CD4-positive, alpha-beta T cell treated with Interleukin-17A for 1 hour (primary cell): ENCODE data around the gene RGS1.

Experiments
- DNase-seq: peaks from one replicate; pipeline ENCODE4 v3.0.0-alpha.2; 2020

RGS1 gene

GRCh38 chr1:192584866-192585265 is 9.3 kb downstream of the RGS1 start:
- no peak for DNase-seq

- no peak for DNase-seq
These were observed 12.1 kb downstream of the RGS1 start for GRCh38 chr1:192587386-192588266.

- no peak for DNase-seq
These were observed 13.0 kb downstream of the RGS1 start for GRCh38 chr1:192588546-192588945.

GRCh38 chr1:192589813-192590212 is 14.2 kb downstream of the RGS1 start:
- DNase-seq = no peak

- no peak for DNase-seq
These were observed 16.9 kb downstream of the RGS1 start for GRCh38 chr1:192592517-192592916.

- DNase-seq = no peak
These were observed 17.6 kb downstream of the RGS1 start for GRCh38 chr1:192592981-192593708.

DNA sequence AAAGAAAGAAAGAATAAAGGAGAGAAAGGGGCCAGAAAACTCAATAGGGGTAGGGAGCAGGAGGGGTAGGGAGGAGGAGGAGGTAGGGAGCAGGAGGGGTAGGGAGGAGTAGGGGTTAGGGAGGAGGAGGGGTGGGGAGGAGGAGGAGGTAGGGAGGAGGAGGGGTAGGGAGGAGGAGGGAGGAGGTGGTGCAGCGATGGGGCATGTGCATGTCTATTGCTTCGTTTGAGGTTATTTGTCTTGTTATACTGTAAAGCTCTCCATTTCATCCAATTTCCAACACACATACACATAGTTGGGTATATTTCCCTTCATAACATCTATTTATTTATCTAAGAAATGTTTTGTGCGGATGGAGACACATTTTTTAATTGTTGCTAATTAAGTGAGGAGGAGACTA is 19.7 kb downstream of the RGS1 start:
- no peak for DNase-seq

DNA sequence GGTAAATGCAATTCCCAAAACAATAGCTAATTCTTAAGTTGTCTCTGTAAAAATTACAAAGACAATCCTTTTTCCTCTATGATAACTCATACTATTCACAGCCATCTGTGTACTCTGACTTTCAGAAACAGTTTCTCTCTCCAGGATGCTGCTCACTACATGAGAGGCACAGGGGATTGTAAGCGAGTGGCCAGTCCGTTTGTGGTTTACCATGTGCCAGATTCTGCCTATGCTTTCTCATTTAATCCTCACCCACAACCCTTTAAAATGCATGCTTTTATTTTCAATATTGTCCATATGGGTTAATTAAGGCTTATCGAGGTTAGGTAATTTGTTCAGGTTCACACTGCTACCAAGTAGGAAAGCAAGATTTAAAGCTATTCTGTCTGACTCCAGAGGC is 23.0 kb downstream of the RGS1 start:
- DNase-seq = no peak

DNA sequence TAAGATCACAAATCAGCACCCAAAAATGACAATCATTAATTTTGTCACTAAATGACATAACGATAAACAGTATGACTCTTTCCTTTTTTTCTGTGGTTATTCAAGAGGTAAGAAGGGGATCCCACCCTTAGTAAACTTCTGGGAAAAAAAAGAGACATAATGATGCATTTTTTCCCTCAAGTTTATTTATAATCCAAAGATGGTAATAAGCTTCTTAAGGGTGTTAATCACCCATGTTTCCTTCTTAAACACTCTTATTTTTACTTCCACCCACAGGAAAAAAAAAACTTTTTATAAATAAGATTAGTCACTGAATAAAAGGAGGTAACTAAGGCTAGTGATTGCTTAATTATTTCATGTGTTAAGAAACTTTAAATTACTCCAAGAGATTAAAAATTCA is 24.7 kb downstream of the RGS1 start:
- DNase-seq = no peak

DNA sequence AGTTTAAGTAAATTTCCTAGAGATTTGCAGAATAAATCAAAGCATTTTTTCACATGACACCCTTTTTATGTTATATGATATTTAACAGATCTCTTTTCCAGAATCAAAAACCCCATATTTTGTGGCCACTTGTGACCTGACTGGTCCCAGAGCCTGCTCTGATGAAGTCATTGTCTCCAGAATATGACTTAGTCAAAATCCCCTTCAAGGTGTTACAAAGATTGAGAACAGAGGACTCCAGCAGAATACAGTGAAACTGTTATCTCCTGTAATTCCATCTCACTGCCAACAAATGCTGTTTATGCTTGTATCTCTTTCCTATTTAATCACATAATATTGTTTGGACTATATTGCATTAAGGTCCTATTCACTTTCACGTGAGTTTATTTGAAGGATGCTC is 25.6 kb downstream of the RGS1 start:
- DNase-seq = no peak

DNA sequence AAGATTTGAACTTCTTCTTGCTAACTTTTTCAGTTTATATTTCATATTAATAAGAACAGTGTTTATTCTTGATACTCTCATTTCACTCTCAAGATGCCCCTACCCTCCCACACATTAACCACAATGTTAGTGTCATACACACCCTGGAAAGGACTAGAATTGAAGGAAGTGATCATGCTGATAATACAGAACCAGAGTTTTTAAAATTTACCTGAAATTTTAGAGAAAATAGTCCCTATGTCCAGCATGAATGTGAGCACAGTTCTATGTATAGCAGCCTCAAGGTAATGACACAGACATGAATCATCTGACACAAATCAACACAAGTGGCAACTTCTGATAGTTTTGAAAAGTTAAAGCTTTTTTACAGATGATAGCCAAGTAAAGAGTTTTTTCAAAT is 26.0 kb downstream of the RGS1 start:
- peak; percentile 5 for DNase-seq

DNA sequence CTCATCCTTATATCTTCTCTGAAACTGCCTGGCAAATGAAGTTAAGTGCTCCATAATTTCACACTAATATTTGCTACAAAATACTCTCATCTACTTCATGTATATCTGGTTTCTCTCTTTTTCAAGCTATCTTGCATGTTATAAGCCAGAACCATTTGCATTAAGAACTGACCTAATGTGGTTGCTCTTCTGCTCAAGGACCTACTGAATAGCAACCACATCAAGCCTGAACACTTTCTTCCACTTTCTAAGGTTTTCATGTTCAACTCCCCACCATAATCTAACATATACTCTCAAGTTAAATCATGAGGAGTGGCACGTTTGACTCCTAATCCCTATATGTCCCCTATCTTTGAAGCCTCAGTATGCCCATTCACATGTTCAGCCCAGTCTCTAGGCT is 27.2 kb downstream of the RGS1 start:
- no peak for DNase-seq

GRCh38 chr1:192603218-192603787 is 27.7 kb downstream of the RGS1 start:
- DNase-seq = no peak

- peak; percentile 48 for DNase-seq
These were observed 29.5 kb downstream of the RGS1 start for GRCh38 chr1:192604979-192605620.

DNA sequence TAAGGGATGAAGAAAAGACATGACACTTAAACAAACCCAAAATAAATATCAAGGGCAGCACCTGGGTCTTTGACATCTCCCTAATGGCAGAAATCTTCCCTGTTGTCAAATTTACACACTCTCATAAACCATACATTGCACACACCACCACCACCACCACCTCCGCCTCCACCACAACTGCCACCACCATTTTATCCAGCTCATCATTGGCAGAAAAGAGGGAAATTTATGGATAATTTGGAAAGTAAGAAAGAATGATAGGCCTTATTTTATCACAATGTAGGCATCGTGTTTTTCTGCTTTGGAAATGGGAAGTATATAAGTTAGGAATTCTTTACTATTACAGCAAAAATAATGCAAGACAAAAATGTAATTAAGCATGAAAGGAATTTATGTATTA is 33.1 kb downstream of the RGS1 start:
- no peak for DNase-seq

- DNase-seq = peak; percentile 82
These were observed 33.8 kb downstream of the RGS1 start for GRCh38 chr1:192609110-192610079.

GRCh38 chr1:192610112-192610889 is 34.7 kb downstream of the RGS1 start:
- peak; percentile 55 for DNase-seq

DNA sequence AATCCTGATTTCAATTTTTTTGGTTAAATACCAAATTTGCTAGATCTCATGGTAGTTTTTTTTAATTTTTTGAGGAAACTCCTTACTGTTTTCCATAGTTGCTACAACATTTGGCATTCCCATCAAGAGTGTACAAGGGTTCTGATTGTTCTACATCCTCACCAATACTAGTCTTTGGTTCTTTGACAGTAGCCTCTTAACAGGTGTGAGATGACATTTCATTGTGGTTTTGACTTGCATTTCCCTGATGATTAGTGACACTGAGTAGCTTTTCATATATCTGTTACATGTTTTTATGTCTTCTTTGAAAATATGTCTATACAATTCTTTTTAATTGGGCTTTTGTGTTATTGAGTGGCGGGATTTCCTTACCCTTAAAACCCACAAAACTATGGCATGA is 39.5 kb downstream of the RGS1 start:
- no peak for DNase-seq

GRCh38 chr1:192620071-192620635 is 44.6 kb downstream of the RGS1 start:
- no peak for DNase-seq

DNA sequence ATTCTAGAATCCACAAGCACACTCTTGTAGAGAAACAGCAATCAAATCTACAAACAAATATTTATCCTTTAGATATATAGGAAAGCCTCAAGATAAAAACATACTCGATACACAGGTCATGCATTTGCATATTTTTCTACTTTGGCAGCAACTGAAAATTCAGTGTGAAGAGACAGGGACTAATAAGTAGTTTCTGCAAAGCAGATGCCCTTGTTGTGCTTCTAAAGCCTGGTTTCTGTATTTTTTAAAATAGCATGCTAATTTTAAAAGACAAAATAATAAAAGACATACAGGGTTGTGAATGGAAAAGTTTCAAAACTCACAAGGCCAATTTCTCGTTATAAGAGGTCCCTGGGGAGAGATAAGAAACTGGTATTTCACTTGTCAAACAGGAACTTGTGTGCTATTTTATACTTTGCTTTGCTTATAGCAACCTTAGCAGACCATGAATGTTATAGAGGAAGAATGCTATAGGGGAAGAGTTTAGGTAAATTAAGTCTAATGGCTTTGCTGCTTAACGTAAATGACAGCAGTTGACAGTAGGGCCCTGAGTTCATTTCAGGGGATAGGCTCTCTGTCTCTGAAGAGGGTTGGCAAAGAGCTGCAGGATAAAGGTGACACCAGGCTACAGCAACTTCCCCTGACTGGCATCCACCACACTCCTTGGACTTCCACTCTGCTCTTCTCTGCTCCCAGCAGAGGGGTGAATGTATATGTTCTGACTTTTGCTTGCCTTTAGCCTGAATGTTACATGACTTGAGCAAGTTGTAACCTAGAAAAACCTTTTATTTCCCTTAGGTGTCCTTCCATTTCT is 51.0 kb downstream of the RGS1 start:
- DNase-seq = no peak
